SJSA1 (cell line): Measurements from ENCODE around the gene COA8. TPM values are rescaled to one million over a fixed set of nuclear protein-coding genes. Genes with fewer than 3 reads are reported as not detected.

Source experiments
- DNase-seq, 2 experiments: peaks; one replicate each; pipeline ENCODE4 v3.0.0-alpha.2; 2015 to 2020; ENCODE audit warnings: low spot score in 2 of 2, low read depth in 1 of 2
- H3K27ac ChIP-seq: fragments of 250-450 bp; sonication (Bioruptor Pico); 2 replicates; pipeline ENCODE4 v1.5.1; 2020; ENCODE audit warnings: mild to moderate bottlenecking, moderate library complexity
- H3K27me3 ChIP-seq: fragments of 250-450 bp; sonication (Bioruptor Pico); replicated peaks from 2 replicates; pipeline ENCODE4 v1.5.1; 2020; ENCODE audit warnings: mild to moderate bottlenecking, moderate library complexity
- H3K36me3 ChIP-seq: fragments of 250-450 bp; sonication (Bioruptor Pico); 2 replicates; pipeline ENCODE4 v1.5.1; 2020; ENCODE audit warnings: mild to moderate bottlenecking
- H3K4me1 ChIP-seq: fragments of 250-450 bp; sonication (Bioruptor Pico); replicated peaks from 2 replicates; pipeline ENCODE4 v1.6.1; 2021; ENCODE audit warnings: mild to moderate bottlenecking
- H3K4me3 ChIP-seq: fragments of 250-450 bp; sonication (Bioruptor Pico); 2 replicates; pipeline ENCODE4 v1.5.1; 2020; ENCODE audit warnings: mild to moderate bottlenecking
- H3K9me3 ChIP-seq: fragments of 250-450 bp; sonication (Bioruptor Pico); replicated peaks from 2 replicates; pipeline ENCODE4 v1.5.1; 2020; ENCODE audit warnings: mild to moderate bottlenecking
- total RNA-seq: library from RNA; depleted of rRNA; stranded (reverse); fragments of >200 nt; shearing (Covaris generic); gene quantifications from 2 replicates; pipeline ENCODE4 v1.2.3, GENCODE V29; 2014

Gene COA8
- total RNA-seq, 1 experiment from 2014 or later = 43.4 TPM

GRCh38 chr14:103529383-103530365 is 33.1 kb upstream of the COA8 start:
- H3K4me1 ChIP-seq = peaks cover 24% of the 10 kb centered on the region
- DNase-seq = no peak
- H3K27me3 ChIP-seq = no peaks in the 10 kb centered on the region
- no peaks in the 10 kb centered on the region for H3K9me3 ChIP-seq
- peak overlapping the region; percentile 57 for H3K27ac ChIP-seq
- peaks cover 32% of the 10 kb centered on the region for H3K36me3 ChIP-seq
- H3K4me3 ChIP-seq = peak overlapping the region; percentile 97

GRCh38 chr14:103530390-103530789 is 32.4 kb upstream of the COA8 start:
- Histone ChIP-seq H3K36me3 (peaks cover 39% of the 10 kb centered on the region), H3K4me3 (no peak overlapping the region; the same call in 1 of the 2 replicates), H3K27ac (no peak overlapping the region), H3K27me3 (no peaks in the 10 kb centered on the region), H3K9me3 (no peaks in the 10 kb centered on the region), H3K4me1 (peaks cover 31% of the 10 kb centered on the region)
- no peak for DNase-seq

GRCh38 chr14:103530831-103531230 is 31.9 kb upstream of the COA8 start:
- Histone ChIP-seq H3K4me3 (no peak overlapping the region), H3K9me3 (no peaks in the 10 kb centered on the region), H3K4me1 (peaks cover 32% of the 10 kb centered on the region), H3K27ac (no peak overlapping the region), H3K36me3 (peaks cover 43% of the 10 kb centered on the region), H3K27me3 (no peaks in the 10 kb centered on the region)
- DNase-seq = no peak

GRCh38 chr14:103531421-103532215 is 31.1 kb upstream of the COA8 start:
- DNase-seq = no peak
- Histone ChIP-seq H3K9me3 (no peaks in the 10 kb centered on the region), H3K4me3 (no peak overlapping the region), H3K36me3 (peaks cover 50% of the 10 kb centered on the region), H3K27ac (no peak overlapping the region), H3K4me1 (peaks cover 32% of the 10 kb centered on the region), H3K27me3 (no peaks in the 10 kb centered on the region)

DNA sequence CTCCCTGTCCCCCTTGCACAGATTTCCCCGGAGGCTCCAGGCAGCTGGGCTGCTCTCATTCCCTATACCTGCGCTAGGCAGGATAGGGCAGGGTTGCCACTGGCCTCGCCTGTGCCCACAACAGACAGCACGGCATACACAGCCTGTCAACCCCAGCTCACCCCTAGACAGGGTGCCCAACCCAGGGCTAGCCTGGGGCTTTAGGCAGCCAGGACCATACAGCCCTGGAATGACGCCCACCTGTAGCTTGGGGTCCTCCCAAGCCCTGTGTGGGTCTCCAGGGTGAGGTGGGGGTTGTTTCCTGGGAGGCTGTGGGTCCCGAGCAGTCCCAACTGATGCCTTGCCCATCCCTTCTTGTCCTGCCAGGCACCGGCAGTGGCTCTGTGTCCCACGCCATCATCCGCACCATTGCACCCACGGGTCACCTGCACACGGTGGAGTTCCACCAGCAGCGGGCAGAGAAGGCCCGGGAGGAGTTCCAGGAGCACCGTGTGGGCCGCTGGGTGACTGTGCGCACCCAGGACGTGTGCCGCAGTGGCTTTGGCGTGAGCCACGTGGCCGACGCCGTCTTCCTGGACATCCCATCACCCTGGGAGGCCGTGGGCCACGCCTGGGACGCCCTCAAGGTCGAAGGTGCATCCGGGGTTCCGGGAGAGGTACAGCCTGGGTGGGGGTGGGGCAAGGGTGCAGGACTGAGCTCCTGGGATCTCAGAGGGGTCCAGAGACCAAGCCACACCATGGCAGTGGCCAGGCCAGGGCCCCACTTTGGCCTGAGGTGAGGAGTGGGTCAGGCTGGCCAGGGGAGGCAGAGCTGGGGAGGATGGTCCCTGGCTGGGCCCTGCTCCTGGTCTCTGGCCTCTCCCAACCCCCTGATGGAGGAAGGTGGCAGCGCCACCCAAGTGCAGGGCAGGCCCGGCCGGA is 30.3 kb upstream of the COA8 start:
- Histone ChIP-seq H3K36me3 (peaks cover 56% of the 10 kb centered on the region), H3K9me3 (no peaks in the 10 kb centered on the region), H3K4me1 (peaks cover 38% of the 10 kb centered on the region), H3K4me3 (no peak overlapping the region), H3K27ac (no peak overlapping the region), H3K27me3 (no peaks in the 10 kb centered on the region)
- no peak for DNase-seq

- no peak for DNase-seq
- no peaks in the 10 kb centered on the region for H3K27me3 ChIP-seq
- H3K4me1 ChIP-seq = peaks cover 36% of the 10 kb centered on the region
- H3K9me3 ChIP-seq = no peaks in the 10 kb centered on the region
- H3K4me3 ChIP-seq = no peak overlapping the region
- H3K27ac ChIP-seq = no peak overlapping the region
- peaks cover 56% of the 10 kb centered on the region for H3K36me3 ChIP-seq
These were observed 29.4 kb upstream of the COA8 start for GRCh38 chr14:103533137-103533998.

DNA sequence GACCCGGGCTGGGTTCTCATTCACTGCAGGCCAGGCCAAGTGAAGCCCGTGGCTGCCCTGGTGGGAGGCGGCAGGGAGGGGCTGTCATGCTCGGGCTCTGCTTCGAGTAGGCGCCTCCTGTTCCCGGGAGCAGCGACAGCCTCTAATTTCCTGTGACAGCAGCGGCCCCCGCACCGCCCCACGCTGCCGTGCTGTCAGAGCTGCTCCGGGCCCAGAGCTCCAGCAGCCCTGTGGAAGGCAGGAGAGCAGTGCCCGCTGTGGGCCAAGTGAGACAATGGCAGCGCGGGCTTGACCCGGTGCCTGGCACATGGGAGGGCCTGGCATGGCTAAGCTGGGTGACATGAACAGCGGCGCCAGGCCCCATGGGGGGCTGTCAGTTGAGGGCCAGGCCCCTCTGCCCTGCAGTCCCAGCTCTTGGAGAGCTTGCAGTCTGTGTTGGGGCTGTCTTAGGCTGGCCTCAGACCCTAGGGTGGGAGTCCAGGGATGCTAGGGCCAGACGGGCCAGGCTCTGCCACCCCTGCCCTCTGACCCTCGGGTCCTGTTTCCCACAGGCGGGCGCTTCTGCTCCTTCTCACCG is 28.7 kb upstream of the COA8 start:
- H3K9me3 ChIP-seq = no peaks in the 10 kb centered on the region
- H3K27ac ChIP-seq = no peak overlapping the region
- peaks cover 55% of the 10 kb centered on the region for H3K36me3 ChIP-seq
- H3K27me3 ChIP-seq = no peaks in the 10 kb centered on the region
- no peak for DNase-seq
- peaks cover 32% of the 10 kb centered on the region for H3K4me1 ChIP-seq
- no peak overlapping the region for H3K4me3 ChIP-seq

DNA sequence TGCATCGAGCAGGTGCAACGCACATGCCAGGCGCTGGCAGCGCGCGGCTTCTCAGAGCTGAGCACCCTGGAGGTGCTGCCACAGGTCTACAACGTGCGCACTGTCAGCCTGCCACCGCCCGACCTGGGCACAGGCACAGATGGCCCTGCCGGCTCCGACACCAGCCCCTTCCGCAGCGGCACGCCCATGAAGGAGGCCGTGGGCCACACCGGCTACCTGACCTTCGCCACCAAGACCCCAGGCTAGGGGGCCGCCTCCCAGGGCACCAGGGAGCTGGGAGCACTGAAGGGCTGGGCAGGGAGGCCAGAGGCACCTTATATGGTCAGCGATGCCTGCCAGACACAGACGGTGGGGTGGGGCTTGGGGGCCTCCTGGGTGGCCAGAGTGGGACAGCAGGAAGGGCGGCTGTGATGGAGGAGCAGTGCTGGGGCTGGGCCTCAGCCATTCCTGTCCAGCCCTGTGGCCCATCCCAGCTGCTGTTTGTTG is 28.1 kb upstream of the COA8 start:
- peaks cover 55% of the 10 kb centered on the region for H3K36me3 ChIP-seq
- peak; percentile 29 to 76 for DNase-seq
- peak overlapping the region; percentile 45 for H3K27ac ChIP-seq
- H3K9me3 ChIP-seq = no peaks in the 10 kb centered on the region
- H3K4me3 ChIP-seq = no peak overlapping the region
- H3K27me3 ChIP-seq = no peaks in the 10 kb centered on the region
- H3K4me1 ChIP-seq = peaks cover 34% of the 10 kb centered on the region

DNA sequence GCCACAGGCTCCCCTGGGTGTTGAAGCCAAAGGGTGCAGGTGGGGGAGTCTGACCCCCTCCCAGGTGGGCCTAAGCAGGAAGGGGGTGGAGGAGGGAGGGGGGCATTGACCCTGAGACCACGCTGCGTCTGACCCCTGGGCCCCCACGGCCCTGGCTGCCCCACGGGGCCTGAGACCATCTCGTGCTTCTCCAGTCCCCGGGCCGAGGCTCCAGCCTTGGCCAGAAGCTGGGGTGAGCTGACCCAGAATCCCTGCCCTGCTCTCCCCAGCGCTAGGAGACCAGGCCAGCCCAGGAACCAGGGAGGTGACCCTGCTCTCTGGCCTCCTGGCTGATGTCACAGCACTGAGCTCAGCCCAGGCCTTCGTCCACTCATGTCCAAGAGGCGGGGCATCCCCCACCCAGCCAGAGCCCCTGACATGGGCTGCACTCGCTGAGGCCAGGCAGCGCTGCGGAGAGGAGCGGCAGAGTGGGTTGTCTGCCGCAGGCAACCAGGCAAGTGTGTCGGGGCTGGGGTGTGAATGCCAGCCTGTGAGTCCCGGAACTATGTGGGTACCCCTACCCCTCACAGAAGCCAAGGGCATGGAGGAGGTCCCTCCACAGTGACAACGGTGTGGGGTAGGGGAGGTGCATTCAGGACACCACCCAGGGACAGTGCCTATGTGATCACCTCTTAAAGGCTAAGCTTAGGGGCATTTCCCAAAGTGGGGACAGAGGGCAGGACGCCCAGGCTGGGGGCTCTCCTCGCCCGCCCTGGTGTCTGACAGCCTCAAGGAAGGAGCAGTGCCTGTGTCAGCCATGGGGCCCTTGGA is 27.5 kb upstream of the COA8 start:
- Histone ChIP-seq H3K27ac (peak overlapping the region; percentile 45), H3K27me3 (no peaks in the 10 kb centered on the region), H3K9me3 (no peaks in the 10 kb centered on the region), H3K4me3 (no peak overlapping the region), H3K4me1 (peaks cover 33% of the 10 kb centered on the region), H3K36me3 (peaks cover 52% of the 10 kb centered on the region)
- DNase-seq = no peak

GRCh38 chr14:103535891-103536565 is 26.7 kb upstream of the COA8 start:
- Histone ChIP-seq H3K27ac (no peak overlapping the region), H3K9me3 (no peaks in the 10 kb centered on the region), H3K36me3 (peaks cover 44% of the 10 kb centered on the region), H3K27me3 (no peaks in the 10 kb centered on the region), H3K4me3 (no peak overlapping the region), H3K4me1 (peaks cover 38% of the 10 kb centered on the region)
- no peak for DNase-seq

GRCh38 chr14:103536693-103537092 is 26.1 kb upstream of the COA8 start:
- no peaks in the 10 kb centered on the region for H3K9me3 ChIP-seq
- H3K27ac ChIP-seq = no peak overlapping the region
- peaks cover 41% of the 10 kb centered on the region for H3K36me3 ChIP-seq
- H3K4me3 ChIP-seq = no peak overlapping the region
- H3K4me1 ChIP-seq = peaks cover 44% of the 10 kb centered on the region
- H3K27me3 ChIP-seq = no peaks in the 10 kb centered on the region
- no peak for DNase-seq
